ENCODE data around the gene SERPINE2.

SERPINE2 gene

GRCh38 chr2:224039080-224039769, at the start of gene SERPINE2:
Gene SERPINE2, minus strand, starts transcription at chr2:224039286. Its CDS starts 37,386 bp downstream, at chr2:224001900.
- TF ChIP-seq CTCF (conservative IDR thresholded peaks at IDR 0.05; ENCODE audit: control insufficient read depth, insufficient read depth, low read depth, low read length) = peak; percentile 32
- peak within 1 kb of the TSS; percentile 85 for H3K4me3 ChIP-seq (ENCODE audit: control insufficient read depth, low read depth, low read length)
- peak; percentile 55 for DNase-seq (ENCODE audit: low read depth)

GRCh38 chr2:224086226-224086914, 47.3 kb upstream of the SERPINE2 start:
- H3K4me3 ChIP-seq (ENCODE audit: control insufficient read depth, low read depth, low read length) = no peak overlapping the region
- no peak for TF ChIP-seq CTCF (conservative IDR thresholded peaks at IDR 0.05; ENCODE audit: control insufficient read depth, insufficient read depth, low read depth, low read length)
- DNase-seq (ENCODE audit: low read depth) = peak; percentile 98

GRCh38 chr2:224085811-224086210, 46.7 kb upstream of the SERPINE2 start:
- DNase-seq (ENCODE audit: low read depth) = no peak
- TF ChIP-seq CTCF (conservative IDR thresholded peaks at IDR 0.05; ENCODE audit: control insufficient read depth, insufficient read depth, low read depth, low read length) = no peak
- no peak overlapping the region for H3K4me3 ChIP-seq (ENCODE audit: control insufficient read depth, low read depth, low read length)

- peak; percentile 87 for DNase-seq (ENCODE audit: low read depth)
- H3K4me3 ChIP-seq (ENCODE audit: control insufficient read depth, low read depth, low read length) = no peak overlapping the region
- TF ChIP-seq CTCF (conservative IDR thresholded peaks at IDR 0.05; ENCODE audit: control insufficient read depth, insufficient read depth, low read depth, low read length) = no peak
Observed at GRCh38 chr2:224085246-224085645, 46.2 kb upstream of the SERPINE2 start.

GRCh38 chr2:224084266-224084892, 45.3 kb upstream of the SERPINE2 start:
- DNase-seq (ENCODE audit: low read depth) = no peak
- H3K4me3 ChIP-seq (ENCODE audit: control insufficient read depth, low read depth, low read length) = no peak overlapping the region
- no peak for TF ChIP-seq CTCF (conservative IDR thresholded peaks at IDR 0.05; ENCODE audit: control insufficient read depth, insufficient read depth, low read depth, low read length)

- no peak overlapping the region for H3K4me3 ChIP-seq (ENCODE audit: control insufficient read depth, low read depth, low read length)
- no peak for DNase-seq (ENCODE audit: low read depth)
- no peak for TF ChIP-seq CTCF (conservative IDR thresholded peaks at IDR 0.05; ENCODE audit: control insufficient read depth, insufficient read depth, low read depth, low read length)
Observed at GRCh38 chr2:224083638-224084037, 44.6 kb upstream of the SERPINE2 start.

Measured in fibroblast of mammary gland (primary cell).